A549 (cell line): ENCODE data around the gene GLRX2. TPM values are rescaled to one million over a fixed set of nuclear protein-coding genes. Genes with fewer than 3 reads are reported as not detected.

Experiments used
- ATAC-seq, 2 experiments: fragments of 200-7000 bp in 1 of 2; fragments of >200 bp in 1 of 2; cut with Nextera tagmentation in 1 of 2; cut with Tn5 transposase in 1 of 2; 3 replicates each; pipeline versions ENCODE4 v1.8.0 to v1.9.1; 2018 to 2020; ENCODE audit warnings: mild to moderate bottlenecking in 1 of 2, moderate library complexity in 1 of 2
- CTCF ChIA-PET: fragments of 300-600 bp; sonication (Branson Sonifier 250); formaldehyde crosslinking; extraction: SDS; loops from one replicate; lab custom pipeline; 2021; ENCODE audit warnings: antibody characterized with exemption, inconsistent platforms; lab: Yijun Ruan, JAX
- POLR2A ChIA-PET: fragments of 350-600 bp; formaldehyde crosslinking; extraction: SDS; loops from one replicate; lab custom pipeline; 2021; ENCODE audit warnings: antibody characterized with exemption, inconsistent platforms; lab: Yijun Ruan, JAX
- DNase-seq, 2 experiments: peaks; one replicate each; pipeline versions ENCODE4 v3.0.0 to v3.0.0-alpha.2; 2011 to 2016; ENCODE audit warnings: low read depth in 1 of 2, low spot score in 1 of 2
- FAIRE-seq: peaks from 2 replicates; lab custom pipeline; 2011; peaks lifted over from hg19 to GRCh38; lab: Jason Lieb, UNC
- H3K27ac ChIP-seq, 2 experiments: fragments of >200 bp; sonication (Bioruptor Twin); formaldehyde crosslinking; 3 replicates each; pipeline ENCODE4 v1.5.1; 2016 to 2017
- H3K4me1 ChIP-seq: fragments of >200 bp; sonication (Bioruptor Twin); formaldehyde crosslinking; 3 replicates; pipeline ENCODE4 v1.6.1; 2016
- H3K4me2 ChIP-seq: fragments of >200 bp; sonication (Bioruptor Twin); formaldehyde crosslinking; 3 replicates; pipeline ENCODE4 v1.6.1; 2016
- H3K4me3 ChIP-seq: fragments of >200 bp; sonication (Bioruptor Twin); formaldehyde crosslinking; 3 replicates; pipeline ENCODE4 v1.5.1; 2016
- H3K9me3 ChIP-seq: fragments of >200 bp; sonication (Bioruptor Twin); formaldehyde crosslinking; 3 replicates; pipeline ENCODE4 v1.6.1; 2016
- BHLHE40 ChIP-seq: IDR thresholded peaks from 2 replicates; pipeline ENCODE4 v1.6.1; 2012; ENCODE audit warnings: low read depth, low read length, inconsistent platforms
- CBX2 ChIP-seq: fragments of 200-600 bp; sonication (generic); IDR thresholded peaks from 2 replicates; pipeline ENCODE4 v1.6.1; 2016; ENCODE audit warnings: low read depth, mild to moderate bottlenecking, borderline replicate concordance
- CHD2 ChIP-seq: fragments of 150-350 bp; IDR thresholded peaks from 2 replicates; pipeline ENCODE4 v1.6.1; 2014; ENCODE audit warnings: low read length; ENCODE audit not compliant: partially characterized antibody
- EHF ChIP-seq: fragments of 250-450 bp; sonication (Bioruptor Pico); IDR thresholded peaks from 2 replicates; pipeline ENCODE4 v1.5.0; 2020; ENCODE audit warnings: mild to moderate bottlenecking
- FOSL2 ChIP-seq, 2 experiments: fragments of 450-650 bp in 1 of 2; fragments of >200 bp in 1 of 2; sonication (Bioruptor Twin) in 1 of 2; formaldehyde crosslinking; IDR thresholded peaks; 2 replicates each; pipeline versions ENCODE4 v1.5.0 to v1.6.1; 2016 to 2020; ENCODE audit warnings: mild to moderate bottlenecking in 1 of 2, moderate library complexity in 1 of 2
- HDAC2 ChIP-seq: fragments of 200-600 bp; sonication (generic); IDR thresholded peaks from 2 replicates; pipeline ENCODE4 v1.6.1; 2016
- JUNB ChIP-seq: fragments of >200 bp; sonication (Bioruptor Twin); formaldehyde crosslinking; IDR thresholded peaks from 2 replicates; pipeline ENCODE4 v1.6.1; 2016
- MAFK ChIP-seq: fragments of 450-650 bp; IDR thresholded peaks from 2 replicates; pipeline ENCODE4 v1.6.1; 2014; ENCODE audit not compliant: partially characterized antibody
- NPAS2 ChIP-seq: fragments of 250-450 bp; sonication (Bioruptor Pico); IDR thresholded peaks from 2 replicates; pipeline ENCODE4 v1.8.0; 2022; ENCODE audit warnings: mild to moderate bottlenecking, moderate library complexity, borderline replicate concordance
- POLR2A ChIP-seq: IDR thresholded peaks from 2 replicates; pipeline ENCODE4 v1.6.1; 2012; ENCODE audit warnings: mild to moderate bottlenecking, low read length
- RAD21 ChIP-seq, 2 experiments: fragments of >200 bp in 1 of 2; sonication (Bioruptor Twin) in 1 of 2; formaldehyde crosslinking in 1 of 2; IDR thresholded peaks in 1 of 2; conservative IDR thresholded peaks in 1 of 2; 2 replicates in 1 of 2; 3 replicates in 1 of 2; pipeline ENCODE4 v1.6.1; 2012 to 2018; ENCODE audit warnings: inconsistent platforms in 1 of 2
- RNF2 ChIP-seq: fragments of 200-600 bp; sonication (generic); IDR thresholded peaks from 2 replicates; pipeline ENCODE4 v1.6.1; 2016; ENCODE audit warnings: low read depth, mild to moderate bottlenecking, antibody characterized with exemption, moderate library complexity, borderline replicate concordance
- ZFP36 ChIP-seq: fragments of 450-650 bp; IDR thresholded peaks from 2 replicates; pipeline ENCODE4 v1.6.1; 2014; ENCODE audit warnings: borderline replicate concordance; ENCODE audit not compliant: partially characterized antibody
- ZNF302 ChIP-seq: fragments of 250-450 bp; sonication (Bioruptor Pico); IDR thresholded peaks from 2 replicates; pipeline ENCODE4 v1.9.0; 2021; ENCODE audit warnings: inconsistent platforms, mild to moderate bottlenecking, moderate library complexity
- WGBS: methylation state at CpG from one replicate; pipeline ENCODE4 v1.1.6; 2017; ENCODE audit errors: missing lambda C conversion rate; 5-methylcytosine and 5-hydroxymethylcytosine counted together
- polyA plus RNA-seq, 4 experiments: library from polyadenylated mRNA; depleted of rRNA in 3 of 4; stranded (reverse); fragments of >200 nt; fragmentation: RNase III in 1 of 4; extraction: RNeasy Plus Mini Kit Qiagen cat#74134 plus additional on column Dnase treatment in 1 of 4; gene quantifications; 2 replicates in 3 of 4; 3 replicates in 1 of 4; pipeline ENCODE4 v1.2.3, GENCODE V29; 2011 to 2017
- TF ChIP-seq, protein P1 (sequence below): fragments of 250-450 bp; sonication (Bioruptor Pico); IDR thresholded peaks from 2 replicates; pipeline ENCODE4 v1.5.0; 2020; ENCODE audit warnings: low read depth, mild to moderate bottlenecking, moderate library complexity
- TF ChIP-seq, protein P2 (sequence below): IDR thresholded peaks from 2 replicates; pipeline ENCODE4 v1.6.1; 2012
- TF ChIP-seq, protein P3 (sequence below): fragments of 250-450 bp; sonication (Bioruptor Pico); IDR thresholded peaks from 2 replicates; pipeline ENCODE4 v1.5.0; 2021; ENCODE audit warnings: mild to moderate bottlenecking, moderate library complexity, borderline replicate concordance
- TF ChIP-seq, protein P4 (sequence below): IDR thresholded peaks from 2 replicates; pipeline ENCODE4 v1.6.1; 2012
- TF ChIP-seq, protein P5 (sequence below): fragments of >200 bp; sonication (Bioruptor Twin); formaldehyde crosslinking; IDR thresholded peaks from 3 replicates; pipeline ENCODE4 v1.5.1; 2016
- TF ChIP-seq, protein P6 (sequence below): IDR thresholded peaks from 2 replicates; pipeline ENCODE4 v1.6.1; 2012; ENCODE audit warnings: low read depth, borderline replicate concordance

GLRX2 gene
- polyA plus RNA-seq, 2 of the 4 experiments (the other 2 are of a cell fraction) = 52.4 to 64.8 TPM

DNA sequence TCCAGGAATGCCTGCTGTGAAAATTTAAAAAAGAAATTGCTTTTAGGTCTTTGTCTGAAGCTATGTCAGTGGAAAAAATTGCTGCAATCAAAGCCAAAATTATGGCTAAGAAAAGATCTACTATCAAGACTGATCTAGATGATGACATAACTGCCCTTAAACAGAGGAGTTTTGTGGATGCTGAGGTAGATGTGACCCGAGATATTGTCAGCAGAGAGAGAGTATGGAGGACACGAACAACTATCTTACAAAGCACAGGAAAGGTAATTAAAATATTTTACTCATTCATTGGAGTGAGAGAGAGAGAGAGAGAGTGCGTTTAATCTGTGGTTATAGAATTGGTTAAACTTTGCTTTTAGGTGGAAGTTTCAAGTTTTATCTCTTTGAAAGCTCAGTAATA, 36.6 kb upstream of the GLRX2 start (continued):
- TF ChIP-seq, protein P1, sequence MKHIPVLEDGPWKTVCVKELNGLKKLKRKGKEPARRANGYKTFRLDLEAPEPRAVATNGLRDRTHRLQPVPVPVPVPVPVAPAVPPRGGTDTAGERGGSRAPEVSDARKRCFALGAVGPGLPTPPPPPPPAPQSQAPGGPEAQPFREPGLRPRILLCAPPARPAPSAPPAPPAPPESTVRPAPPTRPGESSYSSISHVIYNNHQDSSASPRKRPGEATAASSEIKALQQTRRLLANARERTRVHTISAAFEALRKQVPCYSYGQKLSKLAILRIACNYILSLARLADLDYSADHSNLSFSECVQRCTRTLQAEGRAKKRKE (CRISPR knock-in tag) = no peak
- TF ChIP-seq MAFK = no peak

DNA sequence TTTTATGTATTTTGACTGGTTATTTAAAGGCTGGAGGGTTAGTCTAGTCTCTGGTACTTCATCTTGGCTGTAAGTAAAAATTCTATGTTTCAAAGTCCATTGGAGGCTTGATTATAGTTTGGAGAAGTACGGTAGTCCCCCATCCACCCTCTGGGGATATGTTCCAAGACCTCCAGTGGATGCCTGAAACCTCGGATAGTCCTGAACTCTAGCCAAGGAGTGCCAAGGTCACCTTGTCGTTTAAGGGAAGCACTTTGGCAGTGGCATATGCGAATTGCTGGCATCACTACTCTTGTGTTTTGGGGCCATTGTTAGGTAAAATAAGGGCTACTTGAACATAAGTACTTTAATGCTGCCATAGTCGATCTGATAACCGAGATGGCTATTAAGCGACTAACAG, 35.0 kb upstream of the GLRX2 start:
- H3K9me3 ChIP-seq = no peaks in the 10 kb centered on the region
- no peak for DNase-seq
- no peak for FAIRE-seq
- ChIA-PET POLR2A (no interaction called here), CTCF (no interaction called here)
- no peak overlapping the region for H3K4me3 ChIP-seq
- TF ChIP-seq, protein P2, sequence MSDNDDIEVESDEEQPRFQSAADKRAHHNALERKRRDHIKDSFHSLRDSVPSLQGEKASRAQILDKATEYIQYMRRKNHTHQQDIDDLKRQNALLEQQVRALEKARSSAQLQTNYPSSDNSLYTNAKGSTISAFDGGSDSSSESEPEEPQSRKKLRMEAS = no peak
- TF ChIP-seq RNF2 (no peak), ZFP36 (no peak), EHF (CRISPR knock-in tag) (no peak), ZNF302 (CRISPR knock-in tag) (no peak), HDAC2 (no peak), BHLHE40 (no peak), FOSL2 (IDR thresholded peaks at IDR 0.05) (no peak), FOSL2 (CRISPR knock-in tag; IDR thresholded peaks at IDR 0.05) (no peak), NPAS2 (CRISPR knock-in tag) (no peak), POLR2A (no peak), CBX2 (no peak), JUNB (no peak), RAD21 (conservative IDR thresholded peaks at IDR 0.05 in 1 of 2, IDR thresholded peaks at IDR 0.05 in 1 of 2) (no peak), CHD2 (no peak)
- TF ChIP-seq, protein P3, sequence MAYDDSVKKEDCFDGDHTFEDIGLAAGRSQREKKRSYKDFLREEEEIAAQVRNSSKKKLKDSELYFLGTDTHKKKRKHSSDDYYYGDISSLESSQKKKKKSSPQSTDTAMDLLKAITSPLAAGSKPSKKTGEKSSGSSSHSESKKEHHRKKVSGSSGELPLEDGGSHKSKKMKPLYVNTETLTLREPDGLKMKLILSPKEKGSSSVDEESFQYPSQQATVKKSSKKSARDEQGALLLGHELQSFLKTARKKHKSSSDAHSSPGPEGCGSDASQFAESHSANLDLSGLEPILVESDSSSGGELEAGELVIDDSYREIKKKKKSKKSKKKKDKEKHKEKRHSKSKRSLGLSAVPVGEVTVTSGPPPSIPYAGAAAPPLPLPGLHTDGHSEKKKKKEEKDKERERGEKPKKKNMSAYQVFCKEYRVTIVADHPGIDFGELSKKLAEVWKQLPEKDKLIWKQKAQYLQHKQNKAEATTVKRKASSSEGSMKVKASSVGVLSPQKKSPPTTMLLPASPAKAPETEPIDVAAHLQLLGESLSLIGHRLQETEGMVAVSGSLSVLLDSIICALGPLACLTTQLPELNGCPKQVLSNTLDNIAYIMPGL (CRISPR knock-in tag) = no peak
- TF ChIP-seq, protein P4, sequence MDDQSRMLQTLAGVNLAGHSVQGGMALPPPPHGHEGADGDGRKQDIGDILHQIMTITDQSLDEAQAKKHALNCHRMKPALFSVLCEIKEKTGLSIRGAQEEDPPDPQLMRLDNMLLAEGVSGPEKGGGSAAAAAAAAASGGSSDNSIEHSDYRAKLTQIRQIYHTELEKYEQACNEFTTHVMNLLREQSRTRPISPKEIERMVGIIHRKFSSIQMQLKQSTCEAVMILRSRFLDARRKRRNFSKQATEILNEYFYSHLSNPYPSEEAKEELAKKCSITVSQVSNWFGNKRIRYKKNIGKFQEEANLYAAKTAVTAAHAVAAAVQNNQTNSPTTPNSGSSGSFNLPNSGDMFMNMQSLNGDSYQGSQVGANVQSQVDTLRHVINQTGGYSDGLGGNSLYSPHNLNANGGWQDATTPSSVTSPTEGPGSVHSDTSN = no peak
- TF ChIP-seq, protein P5, sequence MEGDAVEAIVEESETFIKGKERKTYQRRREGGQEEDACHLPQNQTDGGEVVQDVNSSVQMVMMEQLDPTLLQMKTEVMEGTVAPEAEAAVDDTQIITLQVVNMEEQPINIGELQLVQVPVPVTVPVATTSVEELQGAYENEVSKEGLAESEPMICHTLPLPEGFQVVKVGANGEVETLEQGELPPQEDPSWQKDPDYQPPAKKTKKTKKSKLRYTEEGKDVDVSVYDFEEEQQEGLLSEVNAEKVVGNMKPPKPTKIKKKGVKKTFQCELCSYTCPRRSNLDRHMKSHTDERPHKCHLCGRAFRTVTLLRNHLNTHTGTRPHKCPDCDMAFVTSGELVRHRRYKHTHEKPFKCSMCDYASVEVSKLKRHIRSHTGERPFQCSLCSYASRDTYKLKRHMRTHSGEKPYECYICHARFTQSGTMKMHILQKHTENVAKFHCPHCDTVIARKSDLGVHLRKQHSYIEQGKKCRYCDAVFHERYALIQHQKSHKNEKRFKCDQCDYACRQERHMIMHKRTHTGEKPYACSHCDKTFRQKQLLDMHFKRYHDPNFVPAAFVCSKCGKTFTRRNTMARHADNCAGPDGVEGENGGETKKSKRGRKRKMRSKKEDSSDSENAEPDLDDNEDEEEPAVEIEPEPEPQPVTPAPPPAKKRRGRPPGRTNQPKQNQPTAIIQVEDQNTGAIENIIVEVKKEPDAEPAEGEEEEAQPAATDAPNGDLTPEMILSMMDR = no peak
- H3K4me2 ChIP-seq = no peak overlapping the region
- 84% methylated on average over 7 of the region's 7 CpGs for WGBS
- H3K27ac ChIP-seq = no peak overlapping the region
- no peaks in the 10 kb centered on the region for H3K4me1 ChIP-seq
- no peak for ATAC-seq

DNA sequence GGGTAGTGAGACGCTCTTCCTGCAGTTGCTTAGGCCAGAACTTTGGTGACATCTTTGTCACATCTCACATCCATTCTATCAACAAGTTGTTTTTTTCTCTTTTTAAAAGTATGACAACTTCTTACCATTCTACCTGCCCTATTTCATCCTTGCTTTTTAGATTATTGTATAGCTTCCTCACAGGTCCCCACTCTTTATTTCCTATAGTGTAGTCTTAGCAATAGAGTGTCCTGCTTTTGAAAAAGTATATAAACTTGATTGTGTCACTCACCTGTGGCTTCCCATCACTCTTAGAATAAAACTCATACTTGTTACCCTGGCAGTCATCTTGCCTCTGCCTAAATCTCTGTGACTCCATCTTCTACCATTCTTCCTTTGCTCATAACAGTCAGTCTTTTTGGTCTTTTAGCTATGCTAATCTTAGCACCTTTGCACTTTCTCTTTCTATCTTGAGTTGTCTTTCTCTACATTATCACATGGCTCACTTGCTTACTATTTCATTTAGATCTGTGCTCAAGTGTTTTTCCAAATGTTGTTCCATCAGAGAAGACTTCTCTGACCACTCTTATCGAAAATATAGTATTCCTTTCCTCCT, 26.1 kb upstream of the GLRX2 start:
- no peak overlapping the region for H3K4me2 ChIP-seq
- H3K9me3 ChIP-seq = no peaks in the 10 kb centered on the region
- no peak overlapping the region for H3K4me3 ChIP-seq
- ChIA-PET CTCF (no interaction called here), POLR2A (no interaction called here)
- FAIRE-seq = no peak
- 90% methylated on average over 2 of the region's 2 CpGs for WGBS
- ATAC-seq = no peak
- TF ChIP-seq, protein P6, sequence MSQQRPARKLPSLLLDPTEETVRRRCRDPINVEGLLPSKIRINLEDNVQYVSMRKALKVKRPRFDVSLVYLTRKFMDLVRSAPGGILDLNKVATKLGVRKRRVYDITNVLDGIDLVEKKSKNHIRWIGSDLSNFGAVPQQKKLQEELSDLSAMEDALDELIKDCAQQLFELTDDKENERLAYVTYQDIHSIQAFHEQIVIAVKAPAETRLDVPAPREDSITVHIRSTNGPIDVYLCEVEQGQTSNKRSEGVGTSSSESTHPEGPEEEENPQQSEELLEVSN = no peak
- TF ChIP-seq CBX2 = no peak
- TF ChIP-seq, protein P5 = no peak
- no peaks in the 10 kb centered on the region for H3K4me1 ChIP-seq
- no peak overlapping the region for H3K27ac ChIP-seq
- no peak for DNase-seq
